Activated naive CD4-positive, alpha-beta T cell treated with anti-CD3 and anti-CD28 coated beads, Interleukin-2, amount 50 U/mL, for 72 hours (primary cell): Measurements from ENCODE around the gene RFPL2. TPM values are rescaled to one million over a fixed set of nuclear protein-coding genes. Genes with fewer than 3 reads are reported as not detected.
"Not testable (repeated sequence)": the region's sequence is repeated elsewhere in the genome, so short reads cannot be mapped to it uniquely, and the experiment has no call there.

Source experiments
- ATAC-seq, 2 donors: fragments of 150-1000 bp; cut with Tn5 transposase; 2 replicates each; pipeline ENCODE4 v1.10.0; 2021; ENCODE audit warnings: mild to moderate bottlenecking in 2 of 2, moderate library complexity in 2 of 2
- DNase-seq, 2 donors: peaks; one replicate each; pipeline ENCODE4 v3.0.0; 2021 to 2022; ENCODE audit warnings: low spot score in 2 of 2
- H3K27ac Mint-ChIP-seq, 2 donors: one replicate each; pipeline ENCODE4 v1.8.0; 2022; ENCODE audit warnings: mild to moderate bottlenecking in 2 of 2, mixed read lengths in 2 of 2
- H3K36me3 Mint-ChIP-seq, 2 donors: one replicate each; pipeline ENCODE4 v1.8.0; 2022; ENCODE audit warnings: mixed read lengths in 2 of 2
- H3K9me3 Mint-ChIP-seq, 2 donors: one replicate each; pipeline ENCODE4 v1.8.0; 2022; ENCODE audit warnings: mixed read lengths in 2 of 2
- total RNA-seq, 2 donors: library from RNA; stranded (reverse); gene quantifications; one replicate each; pipeline ENCODE4 v1.2.3, GENCODE V29; 2022

RFPL2 gene
- total RNA-seq, 2 donors from 2014 or later = 0.29 TPM; not detected in 1

DNA sequence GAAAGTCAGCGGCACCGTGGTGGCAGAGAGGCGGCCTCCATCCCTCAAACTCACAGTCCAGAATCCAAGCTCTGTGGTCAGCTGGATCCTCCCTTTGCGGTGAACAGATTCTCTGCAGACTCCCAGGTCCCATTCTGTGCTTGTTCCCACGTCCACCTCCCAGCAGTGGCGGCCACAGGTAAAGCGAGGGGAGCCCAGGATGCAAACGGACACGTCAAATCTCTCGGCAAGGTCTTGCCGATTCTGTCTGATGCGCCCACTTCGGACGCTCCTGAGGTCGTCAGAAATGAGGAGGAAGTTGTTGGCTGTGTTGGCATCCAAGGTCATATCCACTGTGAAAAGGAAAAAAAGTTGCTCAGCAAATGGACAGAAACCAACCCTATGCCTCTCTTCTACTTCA is 13.9 kb downstream of the RFPL2 start:
- not testable (repeated sequence) for DNase-seq, H3K36me3 Mint-ChIP-seq, H3K9me3 Mint-ChIP-seq, H3K27ac Mint-ChIP-seq, ATAC-seq

DNA sequence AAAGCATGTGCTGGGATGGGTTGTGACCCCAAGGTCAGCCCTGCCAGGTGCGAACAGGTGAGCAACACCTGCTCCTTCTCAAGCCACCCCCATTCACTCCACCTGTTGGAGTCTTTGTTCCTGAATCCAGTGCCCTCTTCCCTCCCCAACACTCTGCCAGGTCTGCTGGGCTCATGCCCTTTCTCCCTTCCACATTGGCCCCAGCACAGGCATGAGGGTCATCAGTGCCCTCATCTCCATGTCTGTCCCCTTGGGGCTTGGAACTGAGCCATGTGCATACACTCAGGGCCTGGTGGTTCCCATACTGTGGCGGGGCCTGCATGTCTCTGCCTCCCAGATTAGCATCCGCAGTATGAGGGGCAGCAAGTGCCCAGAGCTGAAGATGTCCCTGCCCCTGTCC is 19.1 kb downstream of the RFPL2 start:
- DNase-seq (no peak), ATAC-seq (no peak)
- no peaks in the 10 kb centered on the region for H3K36me3 Mint-ChIP-seq
- no peak overlapping the region for H3K27ac Mint-ChIP-seq
- no peaks in the 10 kb centered on the region for H3K9me3 Mint-ChIP-seq

DNA sequence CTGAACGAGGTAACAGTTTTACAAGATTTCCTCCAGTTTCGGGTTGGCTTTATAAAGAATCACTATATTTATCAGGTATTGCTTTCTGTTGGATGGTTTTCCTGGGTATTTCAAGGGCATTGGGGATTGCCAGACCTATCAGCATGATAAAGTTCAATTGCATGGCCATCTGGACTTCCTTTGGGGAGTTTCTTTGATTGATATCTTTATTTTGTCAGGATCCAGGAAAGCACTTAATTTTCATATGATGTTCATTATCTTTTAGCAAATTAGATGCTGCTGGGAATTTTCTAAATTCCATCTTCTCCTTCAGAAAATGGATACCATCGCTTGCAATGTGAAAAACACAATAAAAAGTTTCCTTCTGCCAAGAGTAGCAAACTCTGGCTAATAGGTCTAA is 21.2 kb downstream of the RFPL2 start:
- DNase-seq (no peak), ATAC-seq (no peak)
- no peak overlapping the region for H3K27ac Mint-ChIP-seq
- H3K36me3 Mint-ChIP-seq = no peaks in the 10 kb centered on the region
- H3K9me3 Mint-ChIP-seq = no peaks in the 10 kb centered on the region

DNA sequence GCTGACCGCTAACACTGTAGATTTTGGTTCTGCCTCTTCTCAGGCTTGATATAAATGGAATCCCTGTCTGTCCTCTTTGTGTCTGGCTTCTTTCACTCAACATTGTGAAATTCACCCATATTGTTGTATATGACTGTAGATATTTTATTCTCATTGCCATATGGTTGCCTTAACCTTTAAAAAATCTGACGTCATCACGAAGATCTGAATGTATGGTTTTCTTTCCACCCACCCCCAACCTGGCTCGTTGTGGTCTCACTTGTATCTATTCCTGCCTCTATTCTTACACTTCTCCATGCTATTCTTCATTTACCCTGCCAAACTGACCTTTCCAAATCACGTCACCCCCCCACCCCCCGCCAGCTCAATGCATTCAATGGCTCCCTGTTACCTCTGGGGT is 23.8 kb downstream of the RFPL2 start:
- H3K27ac Mint-ChIP-seq = no peak overlapping the region
- no peak for DNase-seq
- H3K9me3 Mint-ChIP-seq = no peaks in the 10 kb centered on the region
- H3K36me3 Mint-ChIP-seq = no peaks in the 10 kb centered on the region
- no peak for ATAC-seq

GRCh38 chr22:32177221-32177765 is 27.6 kb downstream of the RFPL2 start:
- ATAC-seq = no peak
- Mint-ChIP-seq H3K9me3 (no peaks in the 10 kb centered on the region), H3K27ac (no peak overlapping the region), H3K36me3 (no peaks in the 10 kb centered on the region)
- DNase-seq = no peak

- no peaks in the 10 kb centered on the region for H3K36me3 Mint-ChIP-seq
- H3K27ac Mint-ChIP-seq = no peak overlapping the region
- DNase-seq = no peak
- no peaks in the 10 kb centered on the region for H3K9me3 Mint-ChIP-seq
- peak in 1 of 2 donors; percentile 49 for ATAC-seq
These were observed 28.9 kb downstream of the RFPL2 start for GRCh38 chr22:32175683-32176644.

- DNase-seq = no peak
- no peak for ATAC-seq
- no peaks in the 10 kb centered on the region for H3K36me3 Mint-ChIP-seq
- no peaks in the 10 kb centered on the region for H3K9me3 Mint-ChIP-seq
- no peak overlapping the region for H3K27ac Mint-ChIP-seq
These were observed 29.8 kb downstream of the RFPL2 start for GRCh38 chr22:32175115-32175514.

- H3K27ac Mint-ChIP-seq = no peak overlapping the region
- H3K9me3 Mint-ChIP-seq = no peaks in the 10 kb centered on the region
- no peak for ATAC-seq
- no peak for DNase-seq
- no peaks in the 10 kb centered on the region for H3K36me3 Mint-ChIP-seq
These were observed 39.2 kb downstream of the RFPL2 start for GRCh38 chr22:32165681-32166080.

DNA sequence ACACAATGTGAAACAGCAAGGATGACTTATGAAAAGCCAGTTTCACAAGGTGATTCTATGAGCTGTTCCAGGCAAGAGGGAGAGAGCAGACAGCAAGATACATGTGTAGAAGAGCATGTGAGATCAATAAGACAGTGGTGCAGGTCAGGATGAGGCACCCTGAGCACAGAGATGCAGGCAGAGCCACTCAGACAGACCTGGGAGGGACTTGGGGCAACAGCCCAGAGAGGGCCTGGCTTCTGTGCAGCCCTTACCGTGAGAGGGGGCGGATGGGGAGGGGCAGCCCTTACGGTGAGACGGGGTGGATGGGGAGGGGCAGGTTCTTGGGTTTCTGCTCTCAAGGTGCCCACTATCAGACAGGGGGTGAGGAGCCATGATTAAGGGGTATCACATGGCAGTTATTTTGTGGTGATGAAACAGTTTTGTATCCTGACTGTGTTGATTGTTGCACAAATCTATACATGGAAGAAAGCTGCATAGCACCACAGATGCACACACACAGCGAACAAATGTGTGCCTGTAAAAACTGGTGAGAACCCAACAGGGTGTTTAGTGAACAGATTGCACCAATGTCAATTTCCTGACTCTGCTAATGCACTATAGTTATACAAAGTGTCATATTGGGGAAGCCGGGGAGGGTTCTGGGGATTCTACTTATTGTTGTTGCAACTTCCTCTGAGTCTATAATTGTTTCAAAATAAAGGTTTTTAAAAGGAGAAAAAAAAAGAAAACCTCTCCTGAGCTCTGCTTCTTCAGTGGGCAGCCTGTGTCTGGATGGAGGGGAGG is 40.6 kb downstream of the RFPL2 start:
- DNase-seq (no peak), ATAC-seq (no peak)
- Mint-ChIP-seq H3K9me3 (no peaks in the 10 kb centered on the region), H3K36me3 (no peaks in the 10 kb centered on the region), H3K27ac (no peak overlapping the region)

- not testable (repeated sequence) for H3K36me3 Mint-ChIP-seq, H3K9me3 Mint-ChIP-seq, DNase-seq, H3K27ac Mint-ChIP-seq, ATAC-seq
These were observed 44.5 kb downstream of the RFPL2 start for GRCh38 chr22:32160411-32160810.

DNA sequence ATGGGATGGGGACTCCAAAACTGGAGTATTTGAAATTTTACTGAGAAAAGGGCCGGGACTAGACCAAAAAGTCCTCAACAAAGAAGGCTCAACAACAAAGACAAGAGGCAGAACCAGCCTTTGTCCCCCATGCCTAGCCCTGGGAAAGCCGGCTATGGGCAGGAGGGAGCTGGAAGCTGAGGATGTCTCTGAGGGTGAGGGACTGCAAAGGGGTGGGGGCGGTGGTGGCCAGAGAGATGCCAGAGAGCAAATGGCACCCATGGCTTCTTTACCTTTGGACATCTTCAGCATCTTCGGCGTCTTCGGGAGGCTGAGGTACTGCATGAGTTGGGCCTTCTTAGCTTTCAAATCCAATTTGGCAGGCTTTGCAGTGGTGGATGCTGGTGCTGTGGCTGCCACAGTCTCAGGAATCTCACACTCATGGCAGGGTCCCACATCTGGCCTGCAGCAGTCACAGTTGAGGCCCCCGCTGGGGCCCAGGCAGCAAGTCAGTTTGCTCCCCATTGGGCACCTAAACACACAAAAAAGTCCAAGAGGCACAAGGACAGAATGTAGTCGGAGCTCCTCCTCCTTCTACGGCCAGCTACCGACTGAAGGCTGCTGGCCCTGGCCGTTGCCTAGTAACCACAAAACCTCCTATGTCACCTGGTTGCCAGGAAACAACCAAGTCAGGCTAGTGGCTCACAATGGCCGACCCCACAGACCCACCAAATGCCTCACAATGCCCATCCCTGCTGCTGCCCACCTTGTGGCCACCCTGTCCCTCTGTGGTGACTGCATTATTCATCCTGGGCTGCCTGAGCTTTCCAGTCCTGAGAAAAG is 46.0 kb downstream of the RFPL2 start, which contains the start of gene C22orf42:
Gene C22orf42 (minus strand): TSS at position 592 of the 822 bp plus-strand sequence. CDS start 88 bp downstream, at position 504.
- DNase-seq = no peak
- Mint-ChIP-seq H3K9me3 (no peaks in the 10 kb centered on the region), H3K27ac (no peak within 1 kb of the TSS), H3K36me3 (no peaks in the 10 kb centered on the region)
- ATAC-seq = no peak

DNA sequence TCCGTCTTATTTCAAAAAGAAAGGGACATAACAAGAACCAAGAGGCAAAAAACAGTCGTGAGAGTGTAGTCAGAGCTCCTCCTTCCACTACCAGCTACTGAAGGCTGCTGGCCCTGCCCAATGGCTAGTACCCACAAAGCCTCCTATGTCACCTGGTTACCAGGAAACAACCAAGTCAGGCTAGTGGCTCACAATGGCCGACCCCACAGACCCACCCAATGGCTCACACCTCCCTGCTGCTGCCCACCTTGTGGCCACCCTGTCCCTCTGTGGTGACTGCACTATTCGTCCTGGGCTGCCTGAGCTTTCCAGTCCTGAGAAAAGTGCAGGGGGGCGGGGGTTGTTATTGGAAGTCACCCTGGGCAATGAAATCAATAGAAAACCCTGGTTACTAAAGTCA is 47.2 kb downstream of the RFPL2 start:
- H3K36me3 Mint-ChIP-seq, H3K27ac Mint-ChIP-seq, DNase-seq, ATAC-seq, H3K9me3 Mint-ChIP-seq: not testable (repeated sequence)

DNA sequence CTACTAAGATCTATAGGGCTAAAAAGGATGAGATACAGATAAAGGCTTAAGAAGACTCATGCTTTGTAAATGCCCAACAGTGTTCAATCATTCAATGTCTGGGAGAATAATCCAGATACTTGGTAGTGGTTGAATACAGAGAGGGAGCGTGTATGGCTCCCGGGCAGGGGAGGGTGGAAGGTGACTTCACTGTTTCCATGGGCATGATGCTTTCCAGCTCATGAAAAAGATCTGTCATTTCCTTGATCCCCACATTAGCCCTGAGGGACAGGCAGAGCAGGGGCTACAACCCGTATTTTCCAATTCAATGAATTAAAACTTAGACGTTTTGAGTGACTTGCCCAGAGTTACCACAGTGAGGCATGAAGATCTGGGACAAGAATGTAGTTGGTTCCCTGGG is 50.1 kb downstream of the RFPL2 start:
- DNase-seq, ATAC-seq, H3K9me3 Mint-ChIP-seq, H3K36me3 Mint-ChIP-seq, H3K27ac Mint-ChIP-seq: not testable (repeated sequence)

DNA sequence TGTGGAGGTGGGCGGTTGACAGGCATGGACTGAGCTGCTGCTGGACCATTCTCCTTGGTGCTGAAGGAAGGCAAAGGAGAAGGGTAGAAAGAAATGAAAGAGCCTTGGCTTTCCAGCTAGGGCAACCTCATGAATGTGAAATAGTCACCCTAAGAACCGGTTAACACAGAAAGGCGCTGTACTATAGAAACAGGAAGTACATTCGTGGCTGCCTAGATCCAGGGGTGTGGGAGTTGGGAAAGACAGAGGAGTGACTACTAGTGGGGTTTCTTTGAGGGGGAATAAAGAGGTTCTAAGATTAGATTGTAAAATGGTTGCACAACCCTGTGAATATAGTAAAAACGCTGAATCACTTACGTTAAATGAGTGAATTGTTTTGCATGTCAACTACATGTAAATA is 53.2 kb downstream of the RFPL2 start:
- not testable (repeated sequence) for DNase-seq, H3K36me3 Mint-ChIP-seq, H3K9me3 Mint-ChIP-seq, ATAC-seq
- peak overlapping the region in 1 of 2 donors; percentile 33 for H3K27ac Mint-ChIP-seq

- H3K36me3 Mint-ChIP-seq, H3K27ac Mint-ChIP-seq, H3K9me3 Mint-ChIP-seq, ATAC-seq, DNase-seq: not testable (repeated sequence)
These were observed 54.2 kb downstream of the RFPL2 start for GRCh38 chr22:32150647-32151046.

- not testable (repeated sequence) for H3K36me3 Mint-ChIP-seq, DNase-seq, H3K27ac Mint-ChIP-seq, H3K9me3 Mint-ChIP-seq, ATAC-seq
These were observed 56.5 kb downstream of the RFPL2 start for GRCh38 chr22:32148372-32148771.
